NOMO-1 (cell line): Measurements from ENCODE around the gene ACMSD.
"Not testable (repeated sequence)": the region's sequence is repeated elsewhere in the genome, so short reads cannot be mapped to it uniquely, and the experiment has no call there.

Source experiments
- DNase-seq, 2 experiments: peaks; one replicate each; lab custom pipeline; 2025; ENCODE audit not compliant: unreplicated experiment in 2 of 2; lab: John Stamatoyannopoulos, UW

Gene ACMSD

DNA sequence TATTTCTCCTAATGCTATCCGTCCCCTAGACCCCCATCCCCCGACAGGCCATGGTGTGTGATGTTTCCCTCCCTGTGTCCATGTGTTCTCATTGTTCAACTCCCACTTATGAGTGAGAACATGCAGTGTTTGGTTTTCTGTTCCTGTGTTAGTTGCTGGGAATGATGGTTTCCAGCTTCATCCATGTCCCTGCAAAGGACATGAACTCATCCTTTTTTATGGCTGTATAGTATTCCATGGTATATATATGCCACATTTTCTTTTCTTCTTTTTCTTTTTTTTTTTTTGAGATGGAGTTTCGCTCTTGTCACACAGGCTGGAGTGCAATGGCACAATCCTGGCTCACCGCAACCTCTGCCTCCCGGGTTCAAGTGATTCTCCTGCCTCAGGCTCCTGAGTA lies 9.2 kb downstream of the ACMSD start:
- not testable (repeated sequence) for DNase-seq

DNA sequence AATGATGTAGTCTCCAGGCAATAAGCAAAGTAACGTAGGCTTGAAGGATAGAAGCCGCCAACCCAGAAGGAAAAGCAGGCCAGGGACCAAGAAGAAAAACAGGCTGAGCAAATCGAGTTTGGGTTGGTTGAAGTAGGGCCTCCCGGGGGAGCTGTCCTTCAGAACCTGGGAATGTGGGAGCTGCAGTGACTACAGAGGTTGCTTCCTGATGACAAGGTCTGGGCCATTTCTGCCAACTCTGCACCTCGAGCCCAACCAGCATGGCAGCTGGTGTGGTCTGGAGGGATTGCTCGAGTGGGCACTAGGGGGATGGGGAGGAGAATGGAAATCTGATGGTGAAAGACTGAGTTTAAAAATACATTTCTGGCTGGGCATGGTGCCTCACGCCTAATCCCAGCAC lies 14.1 kb downstream of the ACMSD start:
- DNase-seq = no peak

DNA sequence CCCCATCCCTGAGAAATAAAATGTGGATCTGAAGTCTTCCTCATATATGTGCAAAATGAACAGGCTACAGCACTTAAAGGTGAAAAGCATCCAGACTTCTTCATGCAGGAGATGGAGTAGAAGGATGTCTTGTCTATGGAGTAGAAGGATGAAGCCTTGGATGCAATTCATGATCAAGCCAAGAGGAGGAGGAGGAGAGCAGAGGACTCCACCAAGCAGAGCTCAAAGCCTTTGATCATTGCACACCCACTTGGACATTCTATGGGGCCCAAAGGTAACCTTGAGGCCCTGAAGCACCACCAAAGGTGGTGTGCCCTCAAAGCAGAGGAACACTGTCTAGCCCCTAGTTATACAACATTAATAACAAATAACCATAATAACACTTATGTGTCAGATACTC lies 17.3 kb downstream of the ACMSD start:
- no peak for DNase-seq

DNA sequence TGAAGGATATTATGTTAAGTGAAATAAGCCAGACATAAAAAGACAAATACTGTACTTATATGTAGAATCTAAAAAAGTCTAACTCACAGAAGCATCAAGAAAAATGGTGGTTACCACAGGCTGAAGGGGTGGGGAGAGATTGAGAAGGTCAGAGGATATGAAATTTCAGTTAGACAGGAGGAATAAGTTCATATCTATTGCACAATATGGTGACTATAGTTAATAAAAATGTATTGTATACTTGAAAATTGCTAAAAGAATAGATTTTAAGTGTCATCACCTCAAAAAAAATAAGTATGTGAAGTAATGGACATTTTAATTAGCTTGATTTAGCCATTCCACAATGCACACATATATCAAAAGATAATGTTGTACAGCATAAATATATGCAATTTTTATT lies 19.8 kb downstream of the ACMSD start:
- no peak for DNase-seq

DNA sequence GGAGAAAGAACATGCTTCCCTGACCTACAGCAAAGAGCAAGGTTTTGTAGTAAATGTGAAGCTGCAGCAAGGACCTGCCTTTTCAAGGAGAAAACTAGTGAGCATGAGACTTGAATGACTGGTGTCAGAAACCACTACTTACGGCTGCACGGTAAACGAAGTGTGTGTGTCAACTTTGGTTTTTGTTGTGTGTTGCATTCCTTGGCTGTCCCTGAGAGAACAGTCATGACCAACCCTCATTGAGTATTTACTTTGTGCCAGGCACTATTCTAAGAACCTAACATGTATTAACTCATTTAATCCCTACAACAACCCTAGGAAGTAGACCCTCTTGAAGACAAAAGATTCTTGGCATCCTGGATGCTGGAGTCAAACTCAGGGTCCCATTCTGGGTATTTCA lies 22.8 kb downstream of the ACMSD start:
- no peak for DNase-seq

DNA sequence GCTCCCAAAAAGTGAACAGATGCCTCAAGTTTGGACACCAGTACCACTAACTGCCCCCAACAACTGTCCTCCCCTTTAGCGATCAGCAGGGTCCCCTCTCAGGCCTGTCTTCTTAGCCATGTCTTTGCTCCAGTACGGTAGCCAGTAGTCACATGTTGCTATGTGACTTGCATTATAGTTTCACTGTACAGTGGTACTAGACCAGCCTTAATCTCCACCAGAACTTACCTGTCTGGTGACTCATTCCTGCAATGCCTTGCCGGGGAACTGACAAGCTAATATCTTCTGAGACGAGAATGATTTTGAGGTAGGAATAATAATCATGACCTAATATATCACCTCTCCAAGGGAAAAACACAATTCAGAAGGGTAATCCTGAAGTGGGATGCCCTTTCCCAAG lies 23.7 kb downstream of the ACMSD start:
- DNase-seq = no peak

DNA sequence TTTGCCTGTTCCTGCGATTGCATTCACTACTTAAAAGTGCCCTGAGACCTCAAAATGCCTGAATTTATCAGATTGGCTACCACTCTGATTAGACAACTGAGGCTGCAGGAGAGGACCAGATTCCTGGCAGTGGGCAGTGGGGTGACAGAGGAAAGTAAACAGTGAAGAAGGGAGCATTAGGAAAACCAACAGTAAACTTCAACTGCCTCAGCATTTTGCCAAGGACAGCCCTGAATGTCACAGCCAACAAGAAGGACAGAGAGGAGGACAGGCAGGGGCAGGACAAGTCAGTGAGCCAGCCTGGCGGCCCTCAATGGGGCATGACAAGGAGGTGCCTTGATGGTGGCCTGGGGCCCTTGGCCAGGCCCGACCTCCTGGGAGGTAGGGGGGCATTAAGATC lies 24.3 kb downstream of the ACMSD start:
- no peak for DNase-seq

DNA sequence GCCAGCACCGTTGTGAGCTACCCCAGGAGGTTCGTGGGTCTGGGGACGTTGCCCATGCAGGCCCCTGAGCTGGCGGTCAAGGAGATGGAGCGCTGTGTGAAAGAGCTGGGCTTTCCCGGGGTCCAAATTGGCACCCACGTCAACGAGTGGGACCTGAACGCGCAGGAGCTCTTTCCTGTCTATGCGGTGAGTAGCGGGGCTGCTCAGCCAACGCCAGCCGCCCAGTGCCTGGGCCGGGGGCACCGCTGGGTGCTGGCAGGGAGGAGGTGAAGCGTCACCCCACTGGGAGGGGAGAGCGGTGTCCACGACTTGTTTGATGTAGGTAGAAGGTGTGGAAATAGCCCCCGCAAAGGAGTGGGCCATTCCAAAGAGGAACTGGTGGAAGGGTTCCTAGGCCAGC lies 25.0 kb downstream of the ACMSD start:
- no peak for DNase-seq

DNA sequence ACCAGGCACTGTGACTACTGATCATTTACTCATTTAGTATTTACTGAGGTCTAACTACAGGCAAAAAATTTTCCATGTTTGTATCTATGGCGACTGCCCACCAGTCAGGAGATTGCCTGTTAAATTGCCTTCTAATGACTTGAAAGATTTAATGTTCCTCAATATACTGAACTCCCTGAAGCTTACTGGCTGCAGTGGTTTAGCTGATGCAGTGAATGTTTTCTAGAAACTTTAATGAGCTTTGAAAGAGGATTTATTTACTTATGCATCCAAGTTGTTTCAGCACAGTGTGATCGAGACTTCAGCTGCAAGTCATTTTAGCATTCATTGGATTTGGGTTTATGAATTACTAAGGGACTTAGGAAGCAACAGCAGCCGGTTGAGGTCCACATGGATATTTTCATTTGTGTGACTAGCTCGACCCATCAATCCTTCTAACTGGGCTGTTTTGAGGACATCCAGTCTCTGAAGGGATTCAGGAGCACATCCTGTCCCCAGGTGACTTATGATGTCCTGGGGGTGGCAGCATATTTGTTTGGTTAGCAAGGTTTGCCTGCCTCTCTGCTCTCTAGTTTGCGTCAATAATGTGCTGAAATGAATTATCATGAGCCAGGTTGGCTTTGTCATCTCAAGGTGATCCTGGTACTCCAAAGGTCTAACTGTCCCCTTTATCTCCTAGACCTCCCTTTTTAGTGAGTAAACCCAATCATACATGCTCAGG lies 26.8 kb downstream of the ACMSD start:
- DNase-seq = no peak

DNA sequence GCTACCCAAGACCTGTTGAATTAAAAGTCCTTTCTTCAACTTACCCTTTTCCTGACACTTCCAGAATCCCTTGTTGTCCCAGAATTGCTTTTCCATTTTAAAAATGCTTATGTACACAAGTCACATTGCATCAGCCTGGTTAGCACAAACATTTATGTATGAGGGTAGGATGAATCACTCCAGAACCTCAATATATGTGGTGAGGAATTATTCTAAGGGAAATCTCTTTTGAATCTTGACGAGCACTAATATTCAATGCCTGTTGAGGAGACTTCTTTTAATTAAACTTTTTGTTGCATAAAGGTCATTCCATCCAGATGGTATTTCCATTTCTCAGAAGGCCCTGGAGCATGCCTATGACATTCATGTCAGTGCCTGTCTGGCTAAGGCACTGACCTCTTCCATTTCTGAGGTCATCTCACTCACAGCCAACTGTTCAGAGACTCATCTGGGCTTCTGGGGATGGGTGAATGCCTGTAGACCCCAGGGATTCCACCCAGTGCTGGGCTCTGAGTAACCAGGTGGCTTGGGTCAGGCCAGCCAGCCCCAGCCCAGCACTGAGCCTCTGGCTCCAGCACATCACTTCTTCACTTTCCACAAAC lies 28.2 kb downstream of the ACMSD start:
- no peak for DNase-seq

DNA sequence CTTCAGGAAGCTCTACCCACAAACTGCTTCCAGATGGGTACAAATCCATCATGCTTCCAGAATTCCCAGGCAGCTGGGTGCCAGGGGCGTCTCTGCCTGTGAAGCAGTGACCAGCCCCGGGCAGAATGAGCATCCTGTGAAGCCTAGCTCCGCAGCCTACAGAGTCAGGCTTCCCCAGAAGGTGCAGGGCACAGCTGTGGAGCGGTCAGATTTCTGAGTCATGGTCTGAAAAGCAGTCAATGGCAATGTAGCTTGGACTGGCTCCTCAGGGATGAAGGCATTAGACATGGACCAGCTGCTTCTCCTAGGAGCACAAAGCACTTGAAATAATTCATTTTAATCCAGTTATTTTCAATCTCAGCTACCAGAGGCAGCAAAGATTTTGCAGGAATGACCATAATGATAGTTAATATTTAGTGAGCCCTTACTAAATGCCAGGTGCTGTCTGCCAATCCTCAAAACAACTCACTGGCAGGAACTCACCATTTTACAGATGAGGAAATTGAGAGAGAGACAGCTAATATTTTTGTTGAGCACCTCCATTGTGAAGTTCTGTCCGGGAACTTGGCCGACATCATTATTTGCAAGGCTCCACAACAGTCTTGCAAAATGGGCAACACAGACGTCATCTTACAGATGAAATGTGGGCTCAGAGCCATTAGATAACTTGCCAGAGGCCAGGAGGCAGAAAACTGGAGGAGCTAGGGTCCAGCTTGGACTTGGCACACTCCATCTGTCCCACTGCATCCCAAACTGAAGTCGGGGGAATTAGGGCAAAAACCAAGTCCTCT lies 31.7 kb downstream of the ACMSD start:
- no peak for DNase-seq

DNA sequence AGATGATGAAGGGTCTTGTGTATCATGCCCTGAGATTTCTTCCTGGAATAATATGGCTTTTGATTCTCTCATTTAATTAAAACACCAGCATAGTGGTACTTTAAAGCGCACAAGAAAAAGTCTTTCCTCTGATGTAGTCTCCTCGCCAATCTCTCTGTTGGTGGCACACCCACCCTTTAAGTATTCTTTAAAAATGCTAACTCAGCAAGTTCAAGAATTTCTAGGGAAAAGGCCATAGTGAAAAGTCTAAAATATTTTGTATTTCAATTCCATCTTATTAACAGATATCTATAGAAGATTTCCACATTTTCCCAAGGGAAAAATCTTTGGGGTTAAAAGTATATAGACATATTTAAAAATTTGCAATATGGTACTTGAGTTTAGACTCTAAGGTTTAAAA lies 34.7 kb downstream of the ACMSD start:
- no peak for DNase-seq

DNA sequence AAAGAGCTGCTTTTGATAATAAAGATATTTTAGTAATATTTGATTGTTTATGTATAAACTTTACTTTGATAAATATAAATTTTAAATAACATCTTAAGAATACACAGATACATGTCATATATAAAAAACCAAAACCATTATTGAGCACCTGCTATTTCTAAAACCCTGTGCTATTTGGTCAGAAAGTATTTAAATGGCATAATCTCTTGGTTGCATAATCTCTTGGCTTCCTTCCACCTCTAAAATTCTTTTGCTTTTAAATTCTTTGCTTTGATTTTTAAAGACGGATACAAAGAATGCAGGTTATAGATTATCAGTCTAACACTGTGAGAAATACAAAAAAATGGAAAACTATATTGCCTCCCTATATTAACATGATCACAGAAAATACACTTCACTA lies 36.9 kb downstream of the ACMSD start:
- DNase-seq = no peak

DNA sequence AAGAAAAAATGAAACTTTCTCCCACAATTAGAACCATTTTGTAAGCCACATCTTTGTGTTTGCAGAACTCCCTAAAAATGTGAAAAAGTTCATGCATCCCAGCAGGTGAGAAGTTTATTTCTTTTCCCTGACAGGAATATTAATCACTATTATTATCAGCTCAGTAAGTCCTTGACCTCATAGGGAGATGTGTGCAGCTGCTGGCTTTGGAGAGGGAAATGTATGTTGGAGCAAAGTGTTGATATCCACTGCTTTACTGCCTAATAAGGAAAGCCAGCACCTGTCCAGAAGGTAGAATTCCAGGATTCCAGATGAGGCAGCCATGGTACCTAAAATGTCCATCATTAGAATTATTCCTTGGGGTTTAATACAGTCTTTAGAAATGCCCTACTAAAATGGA lies 44.4 kb downstream of the ACMSD start:
- DNase-seq = no peak

DNA sequence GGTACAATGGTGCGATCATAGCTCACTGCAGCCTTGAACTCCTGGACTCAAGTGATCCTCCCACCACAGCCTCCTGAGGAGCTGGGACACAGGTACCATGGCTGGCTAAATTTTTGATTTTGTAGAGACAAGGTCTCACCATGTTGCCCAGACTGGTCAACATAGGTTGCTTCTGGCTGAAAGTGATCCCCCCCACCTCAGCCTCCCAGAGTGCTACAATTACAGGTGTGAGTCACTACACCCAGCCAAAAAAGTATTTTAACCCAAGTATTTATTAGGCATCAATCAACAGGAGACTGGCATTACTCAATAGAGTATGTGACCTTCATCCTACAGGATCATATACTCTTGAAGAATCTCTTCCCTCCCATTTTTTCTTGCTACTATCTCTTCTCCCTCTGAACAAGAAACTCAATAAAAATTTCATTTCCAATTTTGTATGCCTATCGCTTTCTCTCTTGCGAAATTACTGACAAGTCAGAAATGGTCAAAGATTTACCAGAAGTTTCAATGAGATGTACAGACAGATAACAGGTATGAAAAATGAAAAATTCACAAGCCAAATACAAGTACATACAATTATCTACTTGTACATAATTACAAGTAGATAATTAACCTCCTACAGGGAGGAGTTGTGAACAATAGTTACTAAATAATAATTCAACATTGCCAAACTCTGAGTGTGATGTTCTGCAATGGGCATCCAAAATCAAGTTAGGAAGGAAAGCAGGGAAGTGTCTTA lies 45.3 kb downstream of the ACMSD start:
- no peak for DNase-seq

DNA sequence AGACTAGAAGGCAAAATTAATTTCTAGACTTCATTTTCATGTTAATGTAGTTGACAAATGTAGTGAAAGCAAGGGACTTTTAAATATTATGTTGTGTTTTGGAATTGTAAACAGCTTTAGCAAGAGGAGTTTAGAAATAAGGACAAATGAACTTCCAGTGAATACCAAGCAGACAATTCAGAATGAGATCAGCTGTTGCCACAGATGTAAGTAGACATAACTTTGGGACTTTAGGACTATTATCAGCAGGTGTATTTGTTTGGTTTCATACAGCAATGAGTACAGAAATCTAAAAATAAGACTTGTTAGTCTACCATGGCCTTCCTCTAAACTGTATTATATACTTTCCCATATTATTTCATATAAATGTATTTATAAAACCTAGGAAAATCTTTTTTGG lies 46.0 kb downstream of the ACMSD start:
- no peak for DNase-seq

DNA sequence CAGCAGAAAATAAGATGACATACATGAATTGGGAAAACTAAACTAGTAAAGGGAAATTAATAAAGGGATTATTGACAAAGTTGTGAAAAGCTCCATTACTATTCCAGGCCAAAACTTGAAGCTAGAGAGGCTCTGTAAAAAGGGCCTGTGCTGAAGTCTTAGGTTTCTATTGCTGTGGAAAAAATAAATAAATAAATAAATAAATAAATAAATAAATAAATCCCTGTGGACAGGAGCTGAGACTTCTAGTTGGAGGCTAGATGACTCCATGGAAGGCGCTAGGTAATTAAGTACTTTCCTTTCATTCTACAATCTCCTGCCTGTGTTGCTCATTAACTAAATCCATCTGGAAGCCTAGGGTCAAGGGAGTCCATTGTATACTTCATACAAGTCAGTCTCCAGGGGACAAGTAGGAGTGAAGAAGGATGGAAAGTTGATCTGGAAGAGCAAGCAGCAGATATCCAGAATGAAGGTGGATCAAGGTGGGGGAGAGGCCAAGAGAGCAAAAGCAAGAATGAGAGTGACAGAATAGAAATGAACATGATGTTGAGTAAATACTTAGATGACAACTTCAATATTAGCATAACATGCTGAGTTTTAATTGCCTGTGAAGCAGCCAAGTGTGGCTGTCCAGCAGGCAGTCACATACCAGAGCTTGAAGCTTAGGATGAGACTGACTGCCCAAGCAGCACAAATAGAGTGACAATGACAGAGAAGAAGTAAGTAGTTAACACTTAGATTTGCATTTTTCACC lies 54.0 kb downstream of the ACMSD start:
- DNase-seq = no peak

DNA sequence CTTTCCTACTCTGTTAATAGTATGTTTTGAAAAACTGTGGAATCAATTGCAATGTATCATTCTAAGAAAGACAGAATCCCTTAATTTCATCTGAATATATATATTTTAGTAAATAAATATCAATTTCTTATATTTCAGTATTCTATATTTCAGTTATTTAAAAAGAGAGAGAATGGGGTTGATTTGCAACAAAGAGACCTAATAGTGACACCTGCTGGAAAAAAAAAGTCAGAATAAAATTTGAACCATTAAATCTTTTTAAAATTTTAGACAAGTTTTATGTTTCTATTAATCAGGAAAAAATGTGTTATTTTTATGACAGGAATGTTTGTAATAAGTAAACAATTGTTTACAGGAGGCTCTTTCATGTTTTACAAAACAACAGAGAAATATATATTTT lies 59.5 kb downstream of the ACMSD start:
- DNase-seq = no peak

DNA sequence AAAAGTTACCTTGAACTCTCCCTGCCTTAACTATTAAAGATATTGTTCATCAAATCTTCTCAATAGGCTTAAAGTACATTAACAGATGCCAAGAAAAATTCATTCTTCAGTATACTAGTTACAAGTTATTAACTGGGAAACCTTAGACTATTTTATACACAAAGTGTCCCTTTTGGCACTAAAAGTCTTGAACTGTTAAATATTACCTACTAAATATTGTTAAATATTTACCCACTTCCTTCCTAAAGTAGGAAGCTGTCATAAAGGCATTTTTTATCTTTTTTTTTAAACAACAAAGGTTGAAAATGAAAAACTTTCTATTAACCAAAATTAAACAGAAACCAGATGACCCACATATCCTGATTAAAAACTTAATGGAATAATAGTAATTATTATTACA lies 60.8 kb downstream of the ACMSD start:
- DNase-seq = no peak

DNA sequence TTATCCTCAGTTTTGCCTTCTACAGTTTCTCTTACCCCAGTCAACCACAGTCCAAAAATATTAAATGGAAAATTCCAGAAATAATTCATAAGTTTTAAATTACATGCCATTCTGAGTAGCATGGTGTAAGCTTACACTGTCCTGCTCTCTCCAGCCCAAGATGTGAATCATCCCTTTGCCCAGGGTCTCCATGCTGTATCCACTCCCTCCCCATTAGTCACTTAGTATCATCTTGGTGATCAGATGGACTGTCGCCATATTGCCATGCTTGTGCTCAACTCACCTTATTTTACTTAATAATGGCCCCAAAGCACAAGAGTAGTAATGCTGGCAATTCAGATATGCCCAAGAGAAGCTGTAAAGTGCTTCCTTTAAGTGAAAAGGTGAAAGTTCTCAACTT lies 61.7 kb downstream of the ACMSD start:
- DNase-seq = no peak

DNA sequence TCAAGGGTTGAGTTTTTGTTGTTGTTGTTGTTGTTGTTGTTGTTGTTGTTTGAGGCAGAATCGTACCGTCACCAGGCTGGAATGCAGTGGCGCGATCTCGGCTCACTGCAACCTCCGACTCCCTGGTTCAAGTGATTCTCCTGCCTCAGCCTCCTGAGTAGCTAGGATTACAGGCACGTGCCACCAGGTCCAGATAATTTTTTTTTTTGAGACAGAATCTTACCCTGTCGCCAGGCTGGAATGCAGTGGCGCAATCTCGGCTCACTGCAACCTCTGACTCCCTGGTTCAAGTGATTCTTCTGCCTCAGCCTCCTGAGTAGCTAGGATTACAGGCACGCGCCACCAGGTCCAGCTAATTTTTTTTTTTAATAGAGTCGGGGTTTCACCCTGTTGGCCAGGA lies 65.3 kb downstream of the ACMSD start:
- not testable (repeated sequence) for DNase-seq
